Bronchial epithelial cell (primary cell): ENCODE data around the gene RPRD1B. TPM values are rescaled to one million over a fixed set of nuclear protein-coding genes. Genes with fewer than 3 reads are reported as not detected.
A peak's percentile ranks its signal among the peaks of the same experiment; 100 is the strongest.

Experiments used
- DNase-seq: peaks from one replicate; pipeline ENCODE4 v3.0.0-alpha.2; 2010; ENCODE audit warnings: low read depth
- FAIRE-seq: peaks from 2 replicates; lab custom pipeline; 2011; peaks lifted over from hg19 to GRCh38; lab: Jason Lieb, UNC
- H3K27me3 ChIP-seq: 2 replicates; pipeline ENCODE4 v1.5.1; 2011; ENCODE audit warnings: low read length; ENCODE audit not compliant: control insufficient read depth, insufficient read depth
- H3K36me3 ChIP-seq: 2 replicates; pipeline ENCODE4 v1.5.1; 2011; ENCODE audit warnings: low read length; ENCODE audit not compliant: control insufficient read depth, insufficient read depth
- H3K4me3 ChIP-seq: 2 replicates; pipeline ENCODE4 v1.5.1; 2011; ENCODE audit warnings: mild to moderate bottlenecking, low read depth, low read length, control low read depth
- total RNA-seq: library from RNA; depleted of rRNA; stranded (reverse); fragments of >200 nt; gene quantifications from 2 replicates; pipeline ENCODE4 v1.2.1, GENCODE V29; 2014
- TF ChIP-seq, protein P1 (sequence below): IDR thresholded peaks from 2 replicates; pipeline ENCODE4 v1.5.1; 2011; ENCODE audit warnings: mild to moderate bottlenecking, moderate library complexity, low read length, control low read depth, inconsistent platforms; ENCODE audit not compliant: insufficient read depth, severe bottlenecking

The RPRD1B gene
- total RNA-seq, 1 donor from 2014 or later, result 18.7 TPM

DNA sequence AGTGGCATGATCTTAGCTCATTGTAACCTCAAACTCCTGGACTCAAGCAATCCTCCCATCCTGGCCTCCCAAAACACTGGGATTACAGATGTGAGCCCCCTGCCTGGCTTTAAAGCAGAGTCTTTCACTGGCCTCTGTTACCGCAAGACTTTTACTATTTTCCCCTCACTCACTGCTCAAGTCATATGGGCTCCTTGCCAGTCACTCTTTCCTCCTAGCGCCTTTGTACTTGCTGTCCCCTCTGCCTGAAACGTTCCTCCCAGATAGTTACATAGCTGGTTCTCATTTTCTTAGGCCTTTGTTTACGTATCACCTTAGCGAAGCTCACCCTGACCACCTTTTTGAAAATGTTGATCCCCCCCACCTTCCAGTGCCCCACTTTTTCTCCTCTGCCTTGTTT lies 29.3 kb downstream of the RPRD1B start:
- TF ChIP-seq, protein P1, sequence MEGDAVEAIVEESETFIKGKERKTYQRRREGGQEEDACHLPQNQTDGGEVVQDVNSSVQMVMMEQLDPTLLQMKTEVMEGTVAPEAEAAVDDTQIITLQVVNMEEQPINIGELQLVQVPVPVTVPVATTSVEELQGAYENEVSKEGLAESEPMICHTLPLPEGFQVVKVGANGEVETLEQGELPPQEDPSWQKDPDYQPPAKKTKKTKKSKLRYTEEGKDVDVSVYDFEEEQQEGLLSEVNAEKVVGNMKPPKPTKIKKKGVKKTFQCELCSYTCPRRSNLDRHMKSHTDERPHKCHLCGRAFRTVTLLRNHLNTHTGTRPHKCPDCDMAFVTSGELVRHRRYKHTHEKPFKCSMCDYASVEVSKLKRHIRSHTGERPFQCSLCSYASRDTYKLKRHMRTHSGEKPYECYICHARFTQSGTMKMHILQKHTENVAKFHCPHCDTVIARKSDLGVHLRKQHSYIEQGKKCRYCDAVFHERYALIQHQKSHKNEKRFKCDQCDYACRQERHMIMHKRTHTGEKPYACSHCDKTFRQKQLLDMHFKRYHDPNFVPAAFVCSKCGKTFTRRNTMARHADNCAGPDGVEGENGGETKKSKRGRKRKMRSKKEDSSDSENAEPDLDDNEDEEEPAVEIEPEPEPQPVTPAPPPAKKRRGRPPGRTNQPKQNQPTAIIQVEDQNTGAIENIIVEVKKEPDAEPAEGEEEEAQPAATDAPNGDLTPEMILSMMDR, result no peak
- Histone ChIP-seq H3K36me3 (peaks cover 21% of the 10 kb centered on the region), H3K27me3 (no peaks in the 10 kb centered on the region), H3K4me3 (no peak overlapping the region)
- no peak for FAIRE-seq
- DNase-seq, result no peak

DNA sequence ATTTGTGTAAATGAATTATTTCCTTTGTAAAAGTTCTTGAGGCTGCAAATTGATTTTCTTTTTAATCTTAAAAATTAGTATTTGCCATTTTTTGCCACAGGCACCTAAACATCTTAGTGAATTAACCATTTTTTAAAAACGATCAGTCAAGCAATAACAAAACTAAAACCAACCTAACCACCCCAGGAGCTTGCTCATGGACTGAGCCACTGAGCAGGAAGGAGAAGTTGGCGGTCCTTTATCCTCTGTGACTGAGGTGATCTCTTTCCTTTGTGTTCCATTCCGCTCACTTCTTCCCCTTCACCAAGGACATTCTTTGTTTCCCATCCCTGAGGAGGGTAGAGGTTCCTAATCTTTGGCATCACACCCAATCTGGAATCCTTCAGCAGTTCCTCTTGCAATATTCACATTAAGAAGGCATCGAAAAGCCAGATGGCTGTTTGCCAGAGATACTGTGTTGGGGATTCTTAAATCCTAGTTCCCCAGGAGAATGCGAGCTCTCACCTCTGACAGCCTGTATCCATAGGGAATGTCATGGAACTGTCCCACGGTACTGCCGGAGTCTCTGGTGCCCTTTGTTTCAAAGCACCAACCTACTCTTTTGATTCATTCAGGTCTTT lies 30.5 kb downstream of the RPRD1B start:
- TF ChIP-seq, protein P1, result no peak
- DNase-seq (no peak), FAIRE-seq (no peak)
- no peak overlapping the region for H3K4me3 ChIP-seq
- no peaks in the 10 kb centered on the region for H3K27me3 ChIP-seq
- H3K36me3 ChIP-seq, result peaks cover 23% of the 10 kb centered on the region

DNA sequence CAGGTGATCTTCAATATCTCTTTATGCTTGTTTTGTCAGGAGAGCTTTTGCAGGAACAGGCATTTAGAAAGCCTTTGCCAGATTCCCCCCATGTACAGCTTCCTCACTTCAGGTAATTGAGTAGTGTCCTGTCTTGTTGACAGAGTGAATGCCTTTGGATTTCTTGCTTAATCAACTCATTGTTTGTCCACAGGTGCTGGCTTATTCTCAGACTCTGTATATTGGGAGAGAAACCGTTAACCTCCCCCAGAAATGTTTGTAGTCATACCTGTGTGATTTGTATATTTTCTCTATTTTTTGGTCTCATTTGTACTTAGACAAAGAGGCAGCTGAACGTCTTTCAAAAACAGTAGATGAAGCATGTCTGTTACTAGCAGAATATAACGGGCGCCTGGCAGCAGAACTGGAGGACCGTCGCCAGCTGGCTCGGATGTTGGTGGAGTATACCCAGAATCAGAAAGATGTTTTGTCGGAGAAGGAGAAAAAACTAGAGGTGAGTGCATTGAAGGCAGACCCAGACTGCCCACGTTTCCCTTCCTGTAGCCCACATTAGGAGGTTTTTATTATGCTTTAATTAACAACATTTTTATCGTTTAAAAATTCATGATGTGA lies 32.3 kb downstream of the RPRD1B start:
- Histone ChIP-seq H3K27me3 (no peaks in the 10 kb centered on the region), H3K36me3 (peaks cover 25% of the 10 kb centered on the region), H3K4me3 (no peak overlapping the region)
- no peak for FAIRE-seq
- TF ChIP-seq, protein P1, result no peak
- no peak for DNase-seq

DNA sequence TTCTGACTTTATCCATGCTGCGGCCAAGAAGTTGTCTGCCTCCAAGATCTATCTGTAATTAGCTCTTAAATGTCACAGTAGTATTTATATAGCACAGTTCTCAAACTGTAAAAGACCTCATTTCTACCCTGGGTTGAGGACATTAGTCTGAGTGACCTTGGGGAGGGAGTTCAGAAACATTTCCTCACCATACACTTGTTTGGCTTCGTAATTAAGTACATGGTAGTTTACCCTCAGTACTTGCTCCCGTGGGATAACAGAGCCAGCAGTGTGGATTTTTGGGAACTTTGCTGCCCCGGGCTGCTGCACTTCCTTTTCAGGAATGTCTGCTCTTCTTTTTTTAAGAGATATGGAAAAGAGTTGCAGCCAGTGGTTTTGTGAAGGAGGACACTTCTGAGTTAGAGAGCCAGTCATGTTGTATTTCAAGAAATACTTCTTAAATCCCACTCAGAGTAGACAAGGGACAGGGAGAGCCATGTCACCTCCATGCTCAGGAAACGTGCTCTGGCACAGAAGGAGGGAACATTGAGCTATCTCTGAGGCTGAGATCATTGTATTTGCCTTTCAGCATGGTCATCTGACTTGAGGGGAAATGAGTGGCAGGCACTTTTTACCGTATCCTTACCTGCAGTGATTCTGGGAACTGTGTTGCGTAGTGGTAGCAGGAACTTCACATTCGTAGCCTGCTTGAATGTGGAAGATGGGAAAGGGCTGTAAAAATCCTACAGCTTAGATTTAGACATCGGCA lies 33.6 kb downstream of the RPRD1B start:
- no peak overlapping the region for H3K4me3 ChIP-seq
- TF ChIP-seq, protein P1, result no peak
- FAIRE-seq, result no peak
- DNase-seq, result no peak
- H3K36me3 ChIP-seq, result peaks cover 24% of the 10 kb centered on the region
- H3K27me3 ChIP-seq, result no peaks in the 10 kb centered on the region

DNA sequence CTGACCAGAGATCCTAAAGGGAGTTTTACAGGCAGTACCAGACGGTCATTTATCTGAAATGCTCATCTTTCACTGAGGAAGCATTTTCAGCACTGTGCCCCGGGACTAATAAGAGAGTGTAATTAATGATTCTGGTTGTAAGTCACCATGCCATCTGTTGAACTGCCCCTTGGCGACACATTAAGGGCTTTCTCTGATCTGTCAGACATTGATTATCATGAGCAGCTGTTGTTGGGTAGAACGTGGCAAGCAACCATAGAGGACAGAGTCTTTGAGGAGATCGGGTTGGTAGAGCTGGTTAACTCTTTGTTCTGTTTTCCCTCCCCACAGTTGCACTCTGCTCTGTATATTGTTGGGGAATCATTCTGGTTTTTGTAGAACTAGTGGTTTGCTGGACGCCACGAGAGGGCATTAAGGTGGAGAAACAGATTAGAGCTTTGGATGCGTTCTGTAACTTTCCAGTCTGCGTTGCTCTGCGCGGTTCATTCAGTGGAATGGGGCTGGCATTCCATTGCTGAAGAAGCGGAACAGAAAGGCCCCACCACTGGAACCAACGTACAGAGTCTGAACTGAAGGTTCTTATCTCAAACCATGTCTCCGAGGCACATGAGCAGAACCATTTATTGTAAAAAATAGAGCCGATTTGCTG lies 34.3 kb downstream of the RPRD1B start:
- no peaks in the 10 kb centered on the region for H3K27me3 ChIP-seq
- FAIRE-seq (peak; percentile 47), DNase-seq (no peak)
- no peak overlapping the region for H3K4me3 ChIP-seq
- H3K36me3 ChIP-seq, result peaks cover 23% of the 10 kb centered on the region
- TF ChIP-seq, protein P1, result no peak
